HG02970 (cell line): ENCODE data around the gene TSPY9.
"Not testable (repeated sequence)": the region's sequence is repeated elsewhere in the genome, so short reads cannot be mapped to it uniquely, and the experiment has no call there.

Source experiments
- ATAC-seq: cut with Tn5 transposase; IDR thresholded peaks from one replicate; pipeline ENCODE4 v1.9.1; 2021; ENCODE audit warnings: mild to moderate bottlenecking, moderate library complexity, moderate number of reproducible peaks; ENCODE audit not compliant: unreplicated experiment, low FRiP score

Gene TSPY9

GRCh38 chrY:9486967-9487366 lies at the start of gene TSPY9:
Gene TSPY9 (plus strand): TSS chrY:9487267. CDS start chrY:9487313, 46 bp downstream.
- ATAC-seq = not testable (repeated sequence)

GRCh38 chrY:9466655-9467054 lies 20.4 kb upstream of the TSPY9 start, which contains the start of gene TSPY1:
Gene TSPY1 (plus strand): TSS chrY:9466955. CDS start chrY:9467001, 46 bp downstream.
- ATAC-seq = not testable (repeated sequence)

- ATAC-seq = not testable (repeated sequence)
These were observed 17.3 kb downstream of the TSPY9 start for GRCh38 chrY:9504396-9504795.

- ATAC-seq = not testable (repeated sequence)
These were observed 29.2 kb downstream of the TSPY9 start for GRCh38 chrY:9516287-9516686.

DNA sequence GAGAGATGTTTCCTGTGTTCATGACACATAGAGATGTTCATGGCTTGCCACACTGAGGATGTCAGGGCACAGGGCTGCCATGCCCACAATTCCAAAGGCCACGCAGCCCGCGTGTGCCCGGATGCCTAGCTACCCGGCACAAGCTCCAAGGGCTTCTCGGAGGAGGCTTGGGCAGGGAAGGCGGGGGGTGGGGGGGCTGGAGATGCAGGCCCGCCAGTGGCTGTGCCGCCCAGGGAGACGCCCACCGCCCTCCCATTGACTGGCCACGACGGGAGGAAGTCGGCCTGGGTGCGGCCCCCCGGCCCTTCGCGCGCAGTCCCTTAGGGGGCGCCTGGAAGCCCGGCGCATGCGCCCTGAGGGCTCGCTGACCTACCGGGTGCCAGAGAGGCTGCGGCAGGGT lies 40.5 kb downstream of the TSPY9 start, which contains the start of gene TSPY10:
TSS of gene TSPY10 (plus strand) at position 301 of the 400 bp plus-strand sequence. CDS start at position 347, 46 bp downstream.
- ATAC-seq = not testable (repeated sequence)
